GM12892 (cell line): ENCODE data around the gene SSX2IP. TPM values are rescaled to one million over a fixed set of nuclear protein-coding genes. Genes with fewer than 3 reads are reported as not detected.
"Not testable (repeated sequence)": the region's sequence is repeated elsewhere in the genome, so short reads cannot be mapped to it uniquely, and the experiment has no call there.

Experiments
- DNase-seq: peaks from one replicate; pipeline ENCODE4 v3.0.0; 2011; ENCODE audit not compliant: insufficient read length
- FAIRE-seq: peaks from 2 replicates; lab custom pipeline; 2011; peaks lifted over from hg19 to GRCh38; lab: Jason Lieb, UNC
- POLR2A ChIP-seq: IDR thresholded peaks from 2 replicates; pipeline ENCODE4 v1.6.1; 2011; ENCODE audit warnings: low read depth, low read length, control low read depth
- POLR2AphosphoS5 ChIP-seq: IDR thresholded peaks from 2 replicates; pipeline ENCODE4 v1.6.1; 2011; ENCODE audit warnings: low read depth, low read length, control low read depth
- TAF1 ChIP-seq: IDR thresholded peaks from 2 replicates; pipeline ENCODE4 v1.6.1; 2011; ENCODE audit warnings: low read depth, mild to moderate bottlenecking, control low read depth, low read length, borderline replicate concordance
- polyA plus RNA-seq: library from polyadenylated mRNA; unstranded; fragments of >200 nt; gene quantifications from one replicate; pipeline ENCODE4 v1.2.1, GENCODE V29; 2012; ENCODE audit warnings: missing spikeins, inconsistent platforms; ENCODE audit not compliant: missing spikeins

SSX2IP gene
- 4.7 TPM for polyA plus RNA-seq

DNA sequence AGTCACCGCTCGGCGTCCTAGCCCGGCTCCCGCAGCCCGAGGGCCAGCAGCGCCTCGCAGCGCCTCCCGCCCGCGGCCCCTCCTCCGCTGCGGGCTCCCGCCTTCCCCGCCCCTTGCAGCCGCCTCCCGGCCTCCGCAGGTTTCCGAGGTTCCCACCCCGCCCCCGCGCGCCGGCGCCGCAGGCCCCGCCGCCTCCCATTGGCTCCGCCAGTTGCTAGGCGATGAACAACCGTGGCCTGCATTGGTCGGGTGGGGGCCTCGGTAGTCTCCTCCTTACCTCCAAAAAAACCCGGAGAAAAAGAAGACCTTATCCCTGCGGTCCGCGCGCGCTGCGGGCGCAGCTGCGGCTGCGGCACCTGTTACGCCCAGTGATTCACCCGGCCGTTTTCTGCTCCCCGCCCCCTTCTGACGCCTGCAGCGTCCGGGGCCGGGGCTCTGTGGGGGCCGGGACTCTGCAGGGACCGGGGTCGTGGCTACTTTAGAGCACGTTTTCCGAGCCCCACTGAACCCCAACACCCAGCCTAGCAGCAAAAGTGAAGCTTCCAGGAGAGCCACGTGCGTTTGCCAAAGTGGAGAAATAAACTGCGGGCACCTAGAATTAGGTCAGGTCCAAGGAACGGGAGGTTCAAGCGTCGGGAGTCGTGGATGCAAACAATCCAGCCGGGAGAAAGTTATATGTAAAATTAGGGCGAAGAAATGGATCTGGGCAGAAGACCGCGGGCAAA, at the start of gene SSX2IP:
SSX2IP (minus strand) TSS at position 65 of the 725 bp plus-strand sequence. CDS start 19,242 bp downstream, outside the sequence.
- FAIRE-seq: peak; percentile 92
- DNase-seq: peak; percentile 87
- TF ChIP-seq TAF1: no peak
- TF ChIP-seq POLR2A: no peak; the same call in 1 of the 2 replicates
- TF ChIP-seq POLR2AphosphoS5: no peak

DNA sequence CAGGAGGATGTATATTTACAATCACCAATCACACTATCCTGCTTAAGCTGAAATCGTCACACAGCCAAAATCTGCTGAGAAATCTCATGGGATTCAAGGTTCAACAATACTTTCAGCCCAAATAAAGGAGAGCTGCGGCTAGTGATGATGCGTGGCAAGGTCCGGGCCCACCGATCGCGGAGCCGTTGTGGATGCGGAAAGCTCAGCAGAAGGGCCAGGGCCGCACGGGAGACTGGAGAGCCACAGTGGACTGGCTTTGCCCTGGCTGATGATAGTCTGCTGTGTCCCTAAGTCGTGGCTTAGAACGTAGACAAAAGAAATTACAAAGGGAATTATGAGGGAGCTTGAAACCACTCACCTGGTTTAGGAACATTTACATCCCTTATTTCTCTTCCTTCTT, 48.0 kb upstream of the SSX2IP start:
- FAIRE-seq (no peak), DNase-seq (no peak)
- TF ChIP-seq POLR2AphosphoS5 (no peak), POLR2A (no peak), TAF1 (no peak)

GRCh38 chr1:84737590-84737989, 47.3 kb upstream of the SSX2IP start:
- TF ChIP-seq TAF1 (no peak), POLR2AphosphoS5 (no peak), POLR2A (no peak)
- no peak for DNase-seq
- FAIRE-seq: no peak

DNA sequence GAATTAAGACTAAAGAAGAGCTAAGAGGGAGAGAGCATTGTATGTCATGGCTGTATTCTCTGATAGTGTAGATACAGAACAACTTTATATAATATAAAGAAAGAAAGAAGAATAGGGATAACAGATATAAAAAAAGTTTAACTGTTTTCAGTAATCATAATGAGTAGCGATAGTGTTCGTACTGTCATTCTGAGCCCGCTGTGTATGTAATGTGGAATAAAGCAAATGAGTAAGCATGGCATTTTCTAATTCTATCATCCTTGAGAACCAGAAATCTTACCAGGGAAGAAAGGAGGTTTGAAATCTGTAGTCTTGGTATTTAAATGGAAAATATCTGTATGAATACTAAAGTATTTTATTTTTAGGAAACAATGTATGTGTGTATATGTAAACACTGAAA, 46.7 kb upstream of the SSX2IP start:
- DNase-seq (no peak), FAIRE-seq (no peak)
- TF ChIP-seq POLR2A (no peak), POLR2AphosphoS5 (no peak), TAF1 (no peak)

DNA sequence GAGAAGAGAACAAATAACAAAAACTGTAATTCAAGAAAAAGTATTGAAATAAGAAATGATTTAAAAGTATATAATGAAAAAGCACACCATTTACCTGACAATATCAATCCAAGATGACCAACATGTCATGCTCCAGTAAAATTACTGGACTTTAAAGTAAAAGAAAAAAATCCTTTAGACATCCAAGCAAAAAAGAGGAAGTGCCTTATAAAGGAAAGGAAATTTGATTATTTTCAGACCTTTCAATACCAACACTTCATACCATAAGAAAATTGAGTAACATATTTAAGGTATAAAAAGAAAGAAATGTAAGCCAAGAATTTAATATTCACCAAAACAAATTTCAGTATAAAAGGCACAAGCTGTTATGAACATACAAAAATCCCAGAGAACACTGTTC, 46.2 kb upstream of the SSX2IP start:
- no peak for DNase-seq
- TF ChIP-seq TAF1: no peak
- TF ChIP-seq POLR2A: no peak
- no peak for TF ChIP-seq POLR2AphosphoS5
- FAIRE-seq: no peak

DNA sequence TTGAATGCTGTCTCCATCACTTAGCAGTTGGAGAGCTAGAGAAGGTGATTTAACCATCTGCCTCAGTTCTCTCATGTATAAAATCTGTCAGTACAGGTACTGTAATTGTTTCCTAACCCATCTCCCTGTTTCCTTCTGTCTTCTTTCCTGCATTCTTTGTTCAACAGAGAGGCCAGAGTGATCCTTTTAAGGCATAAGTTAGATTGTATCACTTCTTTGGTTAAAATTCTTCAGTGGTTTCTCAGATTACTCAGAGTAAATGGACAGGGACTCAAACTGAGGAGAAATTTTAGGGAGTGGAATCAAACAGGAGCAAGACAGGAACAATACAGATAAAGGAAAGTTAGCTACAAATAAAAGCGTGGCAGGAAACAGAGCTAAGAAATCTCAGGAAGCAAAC, 45.2 kb upstream of the SSX2IP start:
- DNase-seq (no peak), FAIRE-seq (no peak)
- TF ChIP-seq POLR2AphosphoS5 (no peak), POLR2A (no peak), TAF1 (no peak)

GRCh38 chr1:84732520-84732919, 42.3 kb upstream of the SSX2IP start:
- DNase-seq: no peak
- no peak for FAIRE-seq
- TF ChIP-seq POLR2A (no peak), TAF1 (no peak), POLR2AphosphoS5 (no peak)

- TF ChIP-seq TAF1 (no peak), POLR2AphosphoS5 (no peak), POLR2A (no peak)
- DNase-seq (no peak), FAIRE-seq (no peak)
Observed at GRCh38 chr1:84731519-84731918, 41.3 kb upstream of the SSX2IP start.

DNA sequence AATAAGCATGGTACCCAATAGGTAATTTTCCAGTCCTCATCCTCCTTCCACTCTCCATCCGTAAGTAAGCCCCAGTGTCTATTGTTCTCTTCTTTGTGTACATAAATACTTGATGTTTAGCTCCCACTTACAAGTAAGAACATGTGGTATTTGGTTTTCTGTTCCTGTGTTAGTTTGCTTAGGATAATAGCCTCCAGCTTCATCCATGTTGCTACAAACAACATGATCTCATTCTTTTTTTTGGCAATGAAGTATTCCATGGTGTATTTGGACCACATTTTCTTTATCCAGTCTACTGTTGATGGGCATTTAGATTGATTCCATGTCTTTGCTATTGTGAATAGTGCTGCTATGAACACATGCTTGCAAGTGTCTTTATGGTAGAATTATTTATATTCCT, 37.5 kb upstream of the SSX2IP start:
- FAIRE-seq, DNase-seq: not testable (repeated sequence)

GRCh38 chr1:84726593-84727499, 36.6 kb upstream of the SSX2IP start:
- no peak for TF ChIP-seq POLR2AphosphoS5
- no peak for TF ChIP-seq TAF1
- no peak for TF ChIP-seq POLR2A
- DNase-seq: no peak
- FAIRE-seq: no peak

GRCh38 chr1:84724128-84724860, 34.0 kb upstream of the SSX2IP start:
- FAIRE-seq (peak; percentile 46), DNase-seq (no peak)
- no peak for TF ChIP-seq TAF1
- TF ChIP-seq POLR2AphosphoS5: no peak
- TF ChIP-seq POLR2A: no peak
